Fibroblast of lung (primary cell): ENCODE results near the gene COL8A2. TPM values are rescaled to one million over a fixed set of nuclear protein-coding genes. Genes with fewer than 3 reads are reported as not detected.

Experiments
- DNase-seq, 2 donors: peaks; one replicate each; pipeline versions ENCODE4 v3.0.0 to v3.0.0-alpha.2; 2010; ENCODE audit warnings: low read depth in 2 of 2
- H2AFZ ChIP-seq: 2 replicates; pipeline ENCODE4 v1.5.1; 2012; ENCODE audit warnings: low read length, control low read depth, inconsistent platforms
- H3K27ac ChIP-seq: 2 replicates; pipeline ENCODE4 v1.5.1; 2011; ENCODE audit warnings: low read length, control low read depth; ENCODE audit not compliant: insufficient read depth
- H3K27me3 ChIP-seq: 2 replicates; pipeline ENCODE4 v1.5.1; 2011; ENCODE audit warnings: mild to moderate bottlenecking, low read length; ENCODE audit not compliant: control insufficient read depth, insufficient read depth
- H3K36me3 ChIP-seq: 2 replicates; pipeline ENCODE4 v1.5.1; 2011; ENCODE audit warnings: low read length; ENCODE audit not compliant: control insufficient read depth, insufficient read depth
- H3K4me1 ChIP-seq: 2 replicates; pipeline ENCODE4 v1.5.1; 2011; ENCODE audit warnings: low read length; ENCODE audit not compliant: control insufficient read depth, insufficient read depth; ENCODE audit errors: extremely low read depth
- H3K4me2 ChIP-seq: 2 replicates; pipeline ENCODE4 v1.5.1; 2011; ENCODE audit warnings: low read length, control low read depth; ENCODE audit not compliant: insufficient read depth; ENCODE audit errors: extremely low read depth
- H3K4me3 ChIP-seq, 4 experiments: fragments of 200-600 bp in 1 of 4; sonication (generic) in 1 of 4; replicated peaks in 1 of 4; 2 replicates each; pipeline ENCODE4 v1.5.1; 2011 to 2016; ENCODE audit warnings: low read length in 4 of 4, low read depth in 3 of 4, mild to moderate bottlenecking in 3 of 4, control low read depth in 2 of 4, inconsistent platforms in 1 of 4, mixed read lengths in 1 of 4; ENCODE audit not compliant: insufficient read depth in 1 of 4; ENCODE audit errors: control extremely low read depth in 1 of 4
- H3K79me2 ChIP-seq: 2 replicates; pipeline ENCODE4 v1.5.1; 2012; ENCODE audit warnings: mild to moderate bottlenecking, low read length, inconsistent platforms; ENCODE audit not compliant: control insufficient read depth, insufficient read depth
- H3K9ac ChIP-seq: 2 replicates; pipeline ENCODE4 v1.5.1; 2011; ENCODE audit warnings: mild to moderate bottlenecking, low read length, control low read depth; ENCODE audit not compliant: insufficient read depth
- H3K9me3 ChIP-seq: 2 replicates; pipeline ENCODE4 v1.5.1; 2012; ENCODE audit warnings: low read depth, low read length; ENCODE audit not compliant: control insufficient read depth, insufficient read depth
- H4K20me1 ChIP-seq: 2 replicates; pipeline ENCODE4 v1.5.1; 2011; ENCODE audit warnings: low read length; ENCODE audit not compliant: control insufficient read depth, insufficient read depth; ENCODE audit errors: extremely low read depth
- CTCF ChIP-seq, 2 donors: IDR thresholded peaks in 1 of 2; conservative IDR thresholded peaks in 1 of 2; 1 replicate in 1 of 2; 2 replicates in 1 of 2; pipeline ENCODE4 v1.5.1; 2011 to 2012; ENCODE audit warnings: low read length in 2 of 2, control low read depth in 1 of 2, inconsistent platforms in 1 of 2, low read depth in 1 of 2, mild to moderate bottlenecking in 1 of 2
- EZH2 ChIP-seq: IDR thresholded peaks from 2 replicates; pipeline ENCODE4 v1.5.1; 2012; ENCODE audit warnings: low read length, control low read depth, mild to moderate bottlenecking; ENCODE audit errors: missing control alignments
- polyA plus RNA-seq, 2 donors: library from polyadenylated mRNA; depleted of rRNA in 1 of 2; stranded (reverse) in 1 of 2; unstranded in 1 of 2; fragments of >200 nt; gene quantifications; 2 replicates each; pipeline ENCODE4 v1.2.1, GENCODE V29; 2011 to 2012; ENCODE audit warnings: missing spikeins in 1 of 2
- total RNA-seq: library from RNA; depleted of rRNA; stranded (reverse); fragments of >200 nt; gene quantifications from 2 replicates; pipeline ENCODE4 v1.2.1, GENCODE V29; 2014

The COL8A2 gene
- total and polyA plus RNA-seq, 2 donors (not counting 1 experiment from before 2014, with no cell fraction given): 2.9 to 31.0 TPM

- Histone ChIP-seq H3K27me3 (no peaks in the 10 kb centered on the region), H3K9ac (no peak overlapping the region), H3K4me3 (no peak overlapping the region), H3K4me1 (peaks cover 26% of the 10 kb centered on the region), H3K27ac (peak overlapping the region; percentile 88), H3K9me3 (no peaks in the 10 kb centered on the region), H3K4me2 (peak overlapping the region; percentile 26), H4K20me1 (no peaks in the 10 kb centered on the region), H3K36me3 (no peaks in the 10 kb centered on the region), H3K79me2 (peaks cover 29% of the 10 kb centered on the region), H2AFZ (peak overlapping the region; percentile 71)
- DNase-seq: peak in 1 of 2 donors; percentile 40
- TF ChIP-seq EZH2 (no peak), CTCF (conservative IDR thresholded peaks at IDR 0.05 in 1 of 2, IDR thresholded peaks at IDR 0.05 in 1 of 2; ENCODE audit: low read depth in 1 of 2, low read length in 2 of 2) (no peak)
Measured at GRCh38 chr1:36151845-36152203, 26.8 kb upstream of the COL8A2 start.

GRCh38 chr1:36151134-36151844 lies 26.3 kb upstream of the COL8A2 start:
- Histone ChIP-seq H3K36me3 (no peaks in the 10 kb centered on the region), H3K4me3 (peak overlapping the region in 1 of 4 experiments; percentile 21), H3K27me3 (no peaks in the 10 kb centered on the region), H3K9ac (peak overlapping the region; percentile 42), H3K4me2 (peak overlapping the region; percentile 66), H3K79me2 (peaks cover 29% of the 10 kb centered on the region), H2AFZ (peak overlapping the region; percentile 71), H3K27ac (peak overlapping the region; percentile 88), H3K9me3 (no peaks in the 10 kb centered on the region), H4K20me1 (no peaks in the 10 kb centered on the region), H3K4me1 (peaks cover 26% of the 10 kb centered on the region)
- TF ChIP-seq EZH2 (no peak), CTCF (conservative IDR thresholded peaks at IDR 0.05 in 1 of 2, IDR thresholded peaks at IDR 0.05 in 1 of 2; ENCODE audit: low read depth in 1 of 2, low read length in 2 of 2) (no peak)
- no peak for DNase-seq

DNA sequence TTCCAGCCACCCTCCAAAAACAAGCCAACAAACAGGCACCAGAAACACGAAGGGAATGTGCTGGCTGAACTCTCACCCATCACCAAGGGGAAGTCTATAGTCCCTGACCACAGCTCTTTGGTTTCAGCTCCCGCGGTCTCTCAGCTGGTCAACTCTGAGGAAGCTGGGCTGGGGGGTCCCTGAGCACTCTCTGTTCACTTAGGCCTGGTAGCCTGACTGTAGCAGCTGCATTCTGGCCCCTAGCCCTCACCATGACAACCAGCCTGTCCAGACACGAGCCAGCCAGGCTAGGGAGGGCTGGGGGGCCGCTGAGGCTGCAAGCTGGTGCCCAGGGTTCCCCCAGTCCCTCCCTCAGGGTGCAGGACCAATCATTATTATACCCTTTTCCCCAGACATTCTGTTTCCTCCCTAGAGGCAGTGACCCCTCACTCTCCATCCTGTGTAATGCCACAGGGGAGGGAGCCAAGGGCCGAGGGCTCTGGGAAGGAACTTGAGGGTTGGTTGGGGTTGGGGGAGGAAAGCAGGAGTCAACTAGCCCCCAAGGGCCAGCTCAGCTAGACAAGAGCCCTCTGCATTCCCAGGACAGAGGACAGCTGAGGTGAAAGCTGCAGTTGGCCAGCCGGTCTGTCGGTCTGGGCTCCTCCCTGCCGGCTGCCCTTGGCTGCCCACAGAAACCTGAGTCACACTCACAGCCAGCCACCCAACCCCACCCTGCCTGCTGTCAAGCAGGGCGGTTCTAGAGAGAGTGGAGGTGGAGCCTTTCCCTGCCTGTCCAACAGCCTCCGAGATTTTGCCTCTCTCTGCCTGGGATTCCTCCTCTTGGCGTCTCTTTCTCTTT lies 25.5 kb upstream of the COL8A2 start:
- H3K9me3 ChIP-seq: no peaks in the 10 kb centered on the region
- H3K27ac ChIP-seq: peak overlapping the region; percentile 88
- H4K20me1 ChIP-seq: no peaks in the 10 kb centered on the region
- H3K79me2 ChIP-seq: peaks cover 26% of the 10 kb centered on the region
- peak; percentile 91 to 97 for DNase-seq
- H2AFZ ChIP-seq: no peak overlapping the region
- H3K9ac ChIP-seq: peak overlapping the region; percentile 42
- no peaks in the 10 kb centered on the region for H3K27me3 ChIP-seq
- no peak for TF ChIP-seq CTCF (conservative IDR thresholded peaks at IDR 0.05 in 1 of 2, IDR thresholded peaks at IDR 0.05 in 1 of 2; ENCODE audit: low read depth in 1 of 2, low read length in 2 of 2)
- TF ChIP-seq EZH2: no peak
- peak overlapping the region; percentile 3 to 25 (median 13) for H3K4me3 ChIP-seq
- H3K4me1 ChIP-seq: peaks cover 26% of the 10 kb centered on the region
- H3K4me2 ChIP-seq: peak overlapping the region; percentile 66
- no peaks in the 10 kb centered on the region for H3K36me3 ChIP-seq
